Fibroblast of upper back skin (primary cell): Measurements from ENCODE around the gene BTBD1.

Experiments used
- DNase-seq: peaks from one replicate; pipeline ENCODE4 v3.0.0-alpha.2; 2013

The BTBD1 gene

GRCh38 chr15:83066734-83067637 lies at the start of gene BTBD1:
BTBD1 (minus strand) TSS chr15:83067252; CDS start chr15:83067151, 101 bp downstream.
- peak; percentile 96 for DNase-seq

GRCh38 chr15:83115831-83116565 lies 48.9 kb upstream of the BTBD1 start:
- DNase-seq, result no peak

GRCh38 chr15:83115410-83115809 lies 48.4 kb upstream of the BTBD1 start:
- no peak for DNase-seq

GRCh38 chr15:83114856-83115255 lies 47.8 kb upstream of the BTBD1 start:
- DNase-seq, result no peak

- no peak for DNase-seq
These were observed 47.0 kb upstream of the BTBD1 start for GRCh38 chr15:83113881-83114674.

- DNase-seq, result no peak
These were observed 45.9 kb upstream of the BTBD1 start for GRCh38 chr15:83112956-83113299.

- DNase-seq, result peak; percentile 66
These were observed 45.3 kb upstream of the BTBD1 start for GRCh38 chr15:83112233-83112955.

GRCh38 chr15:83111149-83111548 lies 44.1 kb upstream of the BTBD1 start:
- DNase-seq, result no peak

GRCh38 chr15:83110381-83110780 lies 43.3 kb upstream of the BTBD1 start:
- no peak for DNase-seq

GRCh38 chr15:83109532-83109931 lies 42.5 kb upstream of the BTBD1 start:
- DNase-seq, result no peak

GRCh38 chr15:83108266-83109219 lies 41.5 kb upstream of the BTBD1 start:
- peak; percentile 50 for DNase-seq

- no peak for DNase-seq
These were observed 40.8 kb upstream of the BTBD1 start for GRCh38 chr15:83107841-83108181.

GRCh38 chr15:83106994-83107840 lies 40.2 kb upstream of the BTBD1 start, which contains the start of gene TM6SF1:
TM6SF1 (plus strand) TSS chr15:83107645; CDS start chr15:83107681, 36 bp downstream.
- no peak for DNase-seq

GRCh38 chr15:83105440-83105839 lies 38.4 kb upstream of the BTBD1 start:
- no peak for DNase-seq

- DNase-seq, result no peak
These were observed 37.1 kb upstream of the BTBD1 start for GRCh38 chr15:83104141-83104540.

- DNase-seq, result no peak
These were observed 35.3 kb upstream of the BTBD1 start for GRCh38 chr15:83102346-83102745.

- DNase-seq, result no peak
These were observed 33.1 kb upstream of the BTBD1 start for GRCh38 chr15:83100097-83100646.

- DNase-seq, result no peak
These were observed 32.2 kb upstream of the BTBD1 start for GRCh38 chr15:83099290-83099689.

GRCh38 chr15:83098079-83098478 lies 31.0 kb upstream of the BTBD1 start:
- DNase-seq, result no peak

- DNase-seq, result no peak
These were observed 27.5 kb upstream of the BTBD1 start for GRCh38 chr15:83094583-83094982.
